Measurements from ENCODE around the gene KDM8.

KDM8 gene

GRCh38 chr16:27234603-27235002, 31.3 kb downstream of the KDM8 start:
- Histone ChIP-seq H2AFZ (ENCODE audit: low read length) (no peak overlapping the region), H3F3A (ENCODE audit: insufficient read depth, low read length) (peaks cover 14% of the 10 kb centered on the region), H3K4me3 (ENCODE audit: low read depth, low read length, poor library complexity, severe bottlenecking) (no peak overlapping the region), H3K9me3 (ENCODE audit: low read length) (no peaks in the 10 kb centered on the region), H3K27me3 (ENCODE audit: insufficient read depth, low read length) (no peaks in the 10 kb centered on the region), H3K36me3 (ENCODE audit: insufficient read depth, low read length) (peaks cover 15% of the 10 kb centered on the region), H4K20me1 (ENCODE audit: insufficient read depth, low read length) (no peaks in the 10 kb centered on the region), H3K9ac (ENCODE audit: low read length) (peak overlapping the region; percentile 68; the same call in 1 of the 2 replicates), H3K79me2 (ENCODE audit: insufficient read depth, low read length) (no peaks in the 10 kb centered on the region), H3K4me1 (ENCODE audit: insufficient read depth, low read length, severe bottlenecking) (peaks cover 92% of the 10 kb centered on the region), H3K4me2 (ENCODE audit: low read length) (no peak overlapping the region; the same call in 1 of the 2 replicates), H3K27ac (ENCODE audit: low read depth, low read length, poor library complexity, severe bottlenecking) (peak overlapping the region; percentile 98), H3K9me2 (ENCODE audit: low read depth, low read length) (no peaks in the 10 kb centered on the region)
- TF ChIP-seq CTCF (IDR thresholded peaks at IDR 0.05; ENCODE audit: low read length): no peak
- TF ChIP-seq EZH2 (IDR thresholded peaks at IDR 0.05; ENCODE audit: borderline replicate concordance, low read length): no peak

DNA sequence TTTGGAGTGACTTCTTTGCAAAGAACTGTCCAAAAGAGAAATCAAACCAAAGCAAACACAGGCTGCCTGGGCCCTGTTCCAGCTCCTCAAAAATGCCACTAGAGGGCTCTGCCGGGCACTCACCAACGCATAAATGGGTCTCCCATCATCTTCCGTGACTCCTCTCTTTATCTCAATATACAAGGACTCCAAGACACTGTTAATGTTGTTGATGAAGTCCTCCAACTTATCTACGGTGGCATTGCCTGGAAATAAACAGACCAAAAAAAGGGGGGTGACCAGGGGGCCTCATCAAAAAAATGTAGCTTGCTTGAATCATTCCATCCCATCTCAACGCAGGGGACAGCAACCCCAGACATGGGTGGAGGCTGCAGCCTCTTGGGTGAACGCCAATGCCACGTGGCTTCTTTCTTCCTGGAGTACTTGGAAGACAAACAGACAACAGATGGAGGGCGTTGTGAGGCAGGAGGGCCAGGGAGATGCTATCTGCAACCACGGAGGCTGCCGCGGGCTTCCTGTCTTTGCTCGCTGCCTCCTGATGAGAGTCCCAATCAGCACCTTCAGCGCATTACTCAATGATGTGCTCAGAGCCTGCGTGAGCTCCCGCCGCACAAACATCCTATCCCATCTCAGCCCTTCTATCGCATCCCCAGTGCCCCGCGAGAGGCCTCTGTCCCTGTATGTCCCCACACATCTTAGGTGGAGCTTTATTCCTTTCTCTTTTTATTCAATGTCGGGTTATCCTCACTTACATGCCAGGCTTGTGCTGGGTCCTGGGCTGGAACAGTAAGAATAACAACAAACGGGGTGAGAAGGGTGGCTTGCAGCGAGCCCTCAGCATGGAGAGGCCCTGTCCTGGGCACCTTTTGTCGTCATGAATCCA, 32.0 kb downstream of the KDM8 start:
- Histone ChIP-seq H3K36me3 (ENCODE audit: insufficient read depth, low read length) (peaks cover 9% of the 10 kb centered on the region), H4K20me1 (ENCODE audit: insufficient read depth, low read length) (no peaks in the 10 kb centered on the region), H3F3A (ENCODE audit: insufficient read depth, low read length) (peaks cover 14% of the 10 kb centered on the region), H3K9me3 (ENCODE audit: low read length) (no peaks in the 10 kb centered on the region), H2AFZ (ENCODE audit: low read length) (no peak overlapping the region), H3K9me2 (ENCODE audit: low read depth, low read length) (no peaks in the 10 kb centered on the region), H3K9ac (ENCODE audit: low read length) (peak overlapping the region; percentile 60), H3K27ac (ENCODE audit: low read depth, low read length, poor library complexity, severe bottlenecking) (peak overlapping the region; percentile 98), H3K4me2 (ENCODE audit: low read length) (peak overlapping the region; percentile 51), H3K27me3 (ENCODE audit: insufficient read depth, low read length) (no peaks in the 10 kb centered on the region), H3K79me2 (ENCODE audit: insufficient read depth, low read length) (no peaks in the 10 kb centered on the region), H3K4me1 (ENCODE audit: insufficient read depth, low read length, severe bottlenecking) (peaks cover 85% of the 10 kb centered on the region), H3K4me3 (ENCODE audit: low read depth, low read length, poor library complexity, severe bottlenecking) (peak overlapping the region; percentile 15)
- TF ChIP-seq EZH2 (IDR thresholded peaks at IDR 0.05; ENCODE audit: borderline replicate concordance, low read length) (no peak), CTCF (IDR thresholded peaks at IDR 0.05; ENCODE audit: low read length) (peak; percentile 98)

- Histone ChIP-seq H3K27me3 (ENCODE audit: insufficient read depth, low read length) (no peaks in the 10 kb centered on the region), H3K4me1 (ENCODE audit: insufficient read depth, low read length, severe bottlenecking) (peaks cover 79% of the 10 kb centered on the region), H4K20me1 (ENCODE audit: insufficient read depth, low read length) (no peaks in the 10 kb centered on the region), H3K9ac (ENCODE audit: low read length) (peak overlapping the region; percentile 60), H3K9me2 (ENCODE audit: low read depth, low read length) (no peaks in the 10 kb centered on the region), H3K4me2 (ENCODE audit: low read length) (peak overlapping the region; percentile 51; the same call in 1 of the 2 replicates), H3F3A (ENCODE audit: insufficient read depth, low read length) (peaks cover 14% of the 10 kb centered on the region), H3K27ac (ENCODE audit: low read depth, low read length, poor library complexity, severe bottlenecking) (peak overlapping the region; percentile 98), H3K9me3 (ENCODE audit: low read length) (no peaks in the 10 kb centered on the region), H3K36me3 (ENCODE audit: insufficient read depth, low read length) (peaks cover 4% of the 10 kb centered on the region; the same call in 1 of the 2 replicates), H3K4me3 (ENCODE audit: low read depth, low read length, poor library complexity, severe bottlenecking) (peak overlapping the region; percentile 15), H2AFZ (ENCODE audit: low read length) (no peak overlapping the region), H3K79me2 (ENCODE audit: insufficient read depth, low read length) (no peaks in the 10 kb centered on the region)
- TF ChIP-seq EZH2 (IDR thresholded peaks at IDR 0.05; ENCODE audit: borderline replicate concordance, low read length) (no peak), CTCF (IDR thresholded peaks at IDR 0.05; ENCODE audit: low read length) (no peak)
Observed at GRCh38 chr16:27235938-27236245, 32.6 kb downstream of the KDM8 start.

Data from OCI-LY1 (cell line).